ENCODE data around the gene FCHSD2. TPM values are rescaled to one million over a fixed set of nuclear protein-coding genes. Genes with fewer than 3 reads are reported as not detected.

FCHSD2 gene
- total and polyA plus RNA-seq, 2 of the 13 experiments (the other 11 are each of a cell fraction or from before 2014, with no cell fraction given): 20.5 to 24.8 TPM

GRCh38 chr11:72965672-72966071, 176.4 kb downstream of the FCHSD2 start (continued):
- TF ChIP-seq ZNF280B (CRISPR knock-in tag; IDR thresholded peaks at IDR 0.05; ENCODE audit: borderline replicate concordance): no peak
- TF ChIP-seq ZNF383 (CRISPR knock-in tag; IDR thresholded peaks at IDR 0.05; ENCODE audit: borderline replicate concordance): no peak
- TF ChIP-seq MTA3 (CRISPR knock-in tag; IDR thresholded peaks at IDR 0.05): no peak

GRCh38 chr11:72962717-72963116, 179.4 kb downstream of the FCHSD2 start:
- in situ Hi-C loops (cut with HindIII; ENCODE audit: extremely low pct_ligation_motif_present, low pct_unique_long_range_greater_than_20kb) (no loop called here), intact Hi-C loops (cut with micrococcal nuclease; ENCODE audit: unreplicated experiment) (no loop called here)
- Histone ChIP-seq H4K20me1 (ENCODE audit: insufficient read depth, low read length) (no peaks in the 10 kb centered on the region), H3K4me2 (ENCODE audit: low read depth, low read length) (no peak overlapping the region), H3K36me3 (replicated peaks in 1 of 2; ENCODE audit: control insufficient read depth in 1 of 2, insufficient read depth in 2 of 2, low read length in 2 of 2) (peaks cover 3 to 32% of the 10 kb centered on the region in 2 experiments), H3K79me2 (ENCODE audit: insufficient read depth, low read length) (no peaks in the 10 kb centered on the region), H3K27me3 (ENCODE audit: control insufficient read depth in 1 of 2, insufficient read depth in 2 of 2, low read length in 2 of 2) (no peaks in the 10 kb centered on the region), H2AFZ (ENCODE audit: low read length) (no peak overlapping the region), H3K9ac (ENCODE audit: insufficient read depth, low read depth, low read length) (no peak overlapping the region), H3K4me3 (replicated peaks in 1 of 3; ENCODE audit: insufficient read depth in 1 of 3, low read depth in 2 of 3, low read length in 3 of 3) (no peak overlapping the region), H3K27ac (ENCODE audit: extremely low read length, insufficient read depth, low read length) (no peak overlapping the region), H3K9me3 (ENCODE audit: low read length) (no peaks in the 10 kb centered on the region), H3K4me1 (ENCODE audit: insufficient read depth, low read length) (no peaks in the 10 kb centered on the region)
- BruUV-seq (replicated peaks): no TSS peak
- DNase-seq (ENCODE audit: low spot score) (no peak), FAIRE-seq (no peak), ATAC-seq (no peak)
- TF ChIP-seq HMGA1 (CRISPR knock-in tag; conservative IDR thresholded peaks at IDR 0.05): no peak
- TF ChIP-seq ZSCAN9 (CRISPR knock-in tag; IDR thresholded peaks at IDR 0.05; ENCODE audit: borderline replicate concordance): no peak
- TF ChIP-seq ZNF773 (CRISPR knock-in tag; IDR thresholded peaks at IDR 0.05; ENCODE audit: borderline replicate concordance): no peak
- TF ChIP-seq ARID2 (CRISPR knock-in tag; IDR thresholded peaks at IDR 0.05; ENCODE audit: borderline replicate concordance): no peak
- TF ChIP-seq ZNF296 (CRISPR knock-in tag; conservative IDR thresholded peaks at IDR 0.05): no peak
- TF ChIP-seq TGIF2 (CRISPR knock-in tag; IDR thresholded peaks at IDR 0.05): no peak
- TF ChIP-seq ZNF367 (CRISPR knock-in tag; IDR thresholded peaks at IDR 0.05; ENCODE audit: borderline replicate concordance): no peak
- no peak for TF ChIP-seq MAFK (conservative IDR thresholded peaks at IDR 0.05 in 1 of 2, IDR thresholded peaks at IDR 0.05 in 1 of 2; ENCODE audit: low read length in 2 of 2)
- no peak for TF ChIP-seq MNT (IDR thresholded peaks at IDR 0.05)
- no peak for TF ChIP-seq ZNF44 (CRISPR knock-in tag; IDR thresholded peaks at IDR 0.05)
- CTCF ChIA-PET (ENCODE audit: low intra/inter-chr PET ratio, low total read pairs): no interaction called here
- POLR2A ChIA-PET: no interaction called here
